SJCRH30 (cell line): ENCODE results near the gene IGLON5. TPM values are rescaled to one million over a fixed set of nuclear protein-coding genes. Genes with fewer than 3 reads are reported as not detected.

Source experiments
- DNase-seq, 2 experiments: peaks; one replicate each; pipeline ENCODE4 v3.0.0-alpha.2; 2015 to 2020
- H3K27ac ChIP-seq: fragments of 250-450 bp; sonication (Bioruptor Pico); 2 replicates; pipeline ENCODE4 v1.5.1; 2020; ENCODE audit warnings: mild to moderate bottlenecking, moderate library complexity
- H3K27me3 ChIP-seq: fragments of 250-450 bp; sonication (Bioruptor Pico); 2 replicates; pipeline ENCODE4 v1.5.1; 2020; ENCODE audit warnings: mild to moderate bottlenecking, moderate library complexity
- H3K36me3 ChIP-seq: fragments of 250-450 bp; sonication (Bioruptor Pico); 2 replicates; pipeline ENCODE4 v1.5.1; 2020; ENCODE audit warnings: mild to moderate bottlenecking, moderate library complexity
- H3K4me1 ChIP-seq: fragments of 250-450 bp; sonication (Bioruptor Pico); 2 replicates; pipeline ENCODE4 v1.5.1; 2020; ENCODE audit warnings: mild to moderate bottlenecking, moderate library complexity
- H3K4me3 ChIP-seq: fragments of 250-450 bp; sonication (Bioruptor Pico); 2 replicates; pipeline ENCODE4 v1.5.1; 2020; ENCODE audit warnings: mild to moderate bottlenecking, moderate library complexity
- H3K9me3 ChIP-seq: fragments of 250-450 bp; sonication (Bioruptor Pico); replicated peaks from 2 replicates; pipeline ENCODE4 v1.5.1; 2020; ENCODE audit warnings: mild to moderate bottlenecking, moderate library complexity
- total RNA-seq: library from RNA; depleted of rRNA; stranded (reverse); fragments of >200 nt; shearing (Covaris generic); gene quantifications from 2 replicates; pipeline ENCODE4 v1.2.3, GENCODE V29; 2014; rRNA removed

IGLON5 gene
- not detected in 2 replicates for total RNA-seq

DNA sequence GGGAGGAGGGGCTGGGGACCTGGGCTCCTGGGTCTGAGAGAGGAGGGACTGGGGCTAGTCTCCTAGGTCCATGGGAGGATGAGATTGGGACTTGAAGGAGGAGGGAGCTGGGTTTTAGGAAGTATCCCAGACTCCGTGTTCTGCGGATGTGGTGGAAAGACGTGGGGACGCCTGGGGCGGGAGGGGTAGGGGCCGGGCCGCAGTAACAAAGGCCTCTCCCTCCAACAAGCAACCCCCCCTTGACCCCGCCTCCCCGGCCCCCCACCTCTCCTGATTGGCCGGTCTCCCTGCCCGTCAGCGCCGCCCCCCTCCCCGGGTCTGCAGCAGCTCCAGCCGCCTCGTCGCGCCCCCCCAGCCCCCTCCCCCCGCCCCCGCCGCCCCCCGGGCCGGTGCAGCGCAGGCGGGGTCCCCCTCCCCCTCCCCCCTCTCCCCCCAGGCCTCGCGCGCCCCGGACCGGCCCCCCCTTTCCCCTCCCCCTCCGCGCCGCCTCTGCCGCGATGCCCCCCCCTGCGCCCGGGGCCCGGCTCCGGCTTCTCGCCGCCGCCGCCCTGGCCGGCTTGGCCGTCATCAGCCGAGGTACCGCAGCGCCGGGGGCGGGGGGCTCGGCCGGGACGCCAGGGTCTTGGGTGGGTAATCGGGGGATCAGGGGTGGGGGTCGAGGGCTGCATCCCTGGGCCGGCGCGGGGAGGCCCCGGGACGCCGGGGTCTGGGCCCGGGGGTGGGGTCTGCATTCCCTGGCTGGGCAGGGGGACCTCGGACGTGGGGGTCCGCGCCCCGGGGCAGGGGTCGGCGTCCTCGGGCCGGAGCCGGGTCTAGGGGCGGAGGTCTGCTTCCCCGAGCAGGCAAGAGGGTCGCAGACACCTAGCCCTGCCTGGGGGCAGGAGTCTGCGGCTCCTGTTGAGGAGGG lies at the start of gene IGLON5:
TSS of gene IGLON5 (plus strand) at position 294 of the 907 bp plus-strand sequence. CDS start at position 498, 204 bp downstream.
- H3K27me3 ChIP-seq: no peaks in the 10 kb centered on the region
- H3K36me3 ChIP-seq: no peaks in the 10 kb centered on the region
- no peaks in the 10 kb centered on the region for H3K4me1 ChIP-seq
- no peak within 1 kb of the TSS for H3K27ac ChIP-seq
- no peak for DNase-seq
- no peak within 1 kb of the TSS for H3K4me3 ChIP-seq
- H3K9me3 ChIP-seq: no peaks in the 10 kb centered on the region

- Histone ChIP-seq H3K27me3 (peaks cover 15% of the 10 kb centered on the region), H3K4me3 (no peak overlapping the region), H3K27ac (no peak overlapping the region), H3K4me1 (no peaks in the 10 kb centered on the region), H3K9me3 (no peaks in the 10 kb centered on the region), H3K36me3 (no peaks in the 10 kb centered on the region)
- no peak for DNase-seq
These were observed 47.6 kb upstream of the IGLON5 start for GRCh38 chr19:51263808-51264207.

GRCh38 chr19:51271067-51271466 lies 40.4 kb upstream of the IGLON5 start:
- no peaks in the 10 kb centered on the region for H3K9me3 ChIP-seq
- H3K27ac ChIP-seq: no peak overlapping the region
- no peak overlapping the region for H3K4me3 ChIP-seq
- no peaks in the 10 kb centered on the region for H3K36me3 ChIP-seq
- no peaks in the 10 kb centered on the region for H3K4me1 ChIP-seq
- H3K27me3 ChIP-seq: peaks cover 11% of the 10 kb centered on the region
- no peak for DNase-seq

DNA sequence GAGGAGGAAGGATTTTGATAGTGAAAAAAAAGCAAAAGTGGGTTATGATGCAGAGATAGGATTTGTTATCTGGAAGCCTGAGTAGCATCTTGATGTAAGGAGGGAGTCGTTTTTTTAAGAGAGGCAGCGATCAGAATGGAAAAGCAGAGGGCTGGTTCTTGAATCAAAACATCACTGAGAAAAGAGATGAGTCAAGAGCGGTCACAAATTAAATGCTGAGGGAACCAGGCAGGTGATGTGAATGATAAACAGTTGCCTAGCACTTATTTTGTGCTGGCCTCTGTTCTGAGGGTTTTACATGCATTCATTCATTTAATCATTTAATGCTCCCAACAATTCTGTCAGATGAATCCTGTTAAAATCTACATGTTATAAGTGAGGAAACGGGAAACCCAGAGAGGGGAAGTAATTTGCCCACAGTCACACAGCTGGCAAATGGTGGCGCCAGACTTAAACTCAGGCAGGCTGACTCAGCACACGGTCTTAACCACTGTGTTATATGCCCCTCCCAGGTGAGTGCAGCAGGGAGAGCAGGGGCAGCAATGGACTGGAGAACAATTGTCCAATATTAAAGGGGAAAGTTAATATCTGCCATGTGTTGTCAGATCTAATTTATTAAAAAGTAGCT lies 39.1 kb upstream of the IGLON5 start:
- no peak overlapping the region for H3K27ac ChIP-seq
- no peaks in the 10 kb centered on the region for H3K36me3 ChIP-seq
- H3K9me3 ChIP-seq: no peaks in the 10 kb centered on the region
- H3K27me3 ChIP-seq: peaks cover 10% of the 10 kb centered on the region
- DNase-seq: no peak
- no peak overlapping the region for H3K4me3 ChIP-seq
- H3K4me1 ChIP-seq: no peaks in the 10 kb centered on the region

DNA sequence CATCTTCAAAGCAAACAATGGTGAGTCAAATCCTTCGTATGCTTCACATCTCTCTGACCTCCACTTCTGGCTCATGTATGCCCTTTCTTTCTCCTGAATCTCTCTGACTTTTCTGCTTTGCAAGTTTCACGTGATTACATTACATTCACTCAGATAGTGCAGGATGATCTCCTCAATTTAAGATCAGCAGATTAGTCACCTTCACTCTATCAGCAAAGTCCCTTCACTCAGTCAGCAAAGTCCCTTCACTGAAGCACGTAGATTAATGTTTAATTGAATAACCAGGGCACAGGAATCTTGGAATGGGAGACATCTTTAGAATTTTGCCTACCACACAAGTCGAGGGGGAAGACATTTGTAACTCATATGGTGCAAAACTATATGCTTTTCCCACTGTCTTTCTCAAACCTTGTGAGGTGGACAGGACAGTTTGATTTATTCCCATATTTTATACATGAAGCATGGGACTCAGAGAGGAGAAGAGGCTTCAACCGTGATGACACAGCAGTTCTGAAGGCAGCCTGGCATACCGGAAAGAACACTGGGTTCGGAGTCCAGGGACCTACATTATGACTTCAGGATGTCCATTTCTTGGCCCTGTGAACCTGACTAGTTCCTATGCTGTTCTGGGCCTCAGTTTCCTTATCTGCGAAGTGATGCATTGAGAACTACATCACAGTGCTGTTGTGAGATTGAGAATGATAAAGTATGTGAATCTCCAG lies 37.2 kb upstream of the IGLON5 start:
- Histone ChIP-seq H3K9me3 (no peaks in the 10 kb centered on the region), H3K4me1 (no peaks in the 10 kb centered on the region), H3K4me3 (no peak overlapping the region), H3K36me3 (no peaks in the 10 kb centered on the region), H3K27me3 (0 out of 2 replicates have a peak, but pooled peaks cover 2% of the 10 kb centered on the region), H3K27ac (no peak overlapping the region)
- DNase-seq: no peak

- no peaks in the 10 kb centered on the region for H3K9me3 ChIP-seq
- no peak for DNase-seq
- H3K4me3 ChIP-seq: no peak overlapping the region
- H3K4me1 ChIP-seq: no peaks in the 10 kb centered on the region
- no peaks in the 10 kb centered on the region for H3K27me3 ChIP-seq
- no peak overlapping the region for H3K27ac ChIP-seq
- H3K36me3 ChIP-seq: no peaks in the 10 kb centered on the region
These were observed 34.3 kb upstream of the IGLON5 start for GRCh38 chr19:51277112-51277511.

DNA sequence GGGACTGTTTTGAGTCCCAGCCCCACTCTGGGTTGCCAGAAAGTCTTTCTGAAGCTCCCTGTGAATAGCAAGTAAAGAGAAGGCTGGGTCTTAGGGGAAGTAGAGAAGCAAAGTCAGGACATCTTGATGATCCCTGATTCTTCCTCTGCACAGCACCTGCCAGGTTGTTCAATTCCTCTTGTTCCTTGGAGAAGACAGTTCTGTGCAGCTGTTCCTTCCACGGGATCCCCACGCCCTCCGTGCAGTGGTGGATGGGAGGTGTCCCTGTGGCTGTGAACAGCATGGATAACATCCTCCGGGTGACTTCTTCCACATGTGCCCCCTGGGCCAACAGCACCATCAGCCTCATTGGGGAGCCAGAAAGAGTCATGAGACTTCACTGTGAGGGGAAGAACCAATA lies 29.1 kb upstream of the IGLON5 start:
- no peak overlapping the region for H3K27ac ChIP-seq
- H3K4me1 ChIP-seq: no peaks in the 10 kb centered on the region
- H3K27me3 ChIP-seq: no peaks in the 10 kb centered on the region
- H3K36me3 ChIP-seq: no peaks in the 10 kb centered on the region
- H3K4me3 ChIP-seq: no peak overlapping the region
- no peak for DNase-seq
- H3K9me3 ChIP-seq: no peaks in the 10 kb centered on the region

DNA sequence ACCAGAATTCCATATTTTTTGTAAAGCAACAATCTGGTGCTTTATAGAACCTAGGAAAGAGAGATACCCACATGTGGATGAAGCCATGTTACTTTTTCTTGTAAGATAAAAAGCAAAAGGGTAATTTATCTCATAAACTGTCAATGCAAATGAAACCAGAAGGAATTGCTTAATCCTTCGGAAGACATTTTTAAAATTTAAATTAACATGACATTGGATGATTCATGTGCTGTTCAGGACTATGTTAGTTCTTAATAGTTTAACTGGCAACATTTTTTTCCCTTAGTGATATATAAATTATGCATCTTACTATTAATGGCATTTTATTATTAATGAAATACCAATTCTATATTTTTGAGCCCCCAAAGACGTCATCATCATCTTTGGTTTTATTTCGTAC lies 25.8 kb upstream of the IGLON5 start:
- no peak for DNase-seq
- Histone ChIP-seq H3K4me1 (no peaks in the 10 kb centered on the region), H3K9me3 (no peaks in the 10 kb centered on the region)

DNA sequence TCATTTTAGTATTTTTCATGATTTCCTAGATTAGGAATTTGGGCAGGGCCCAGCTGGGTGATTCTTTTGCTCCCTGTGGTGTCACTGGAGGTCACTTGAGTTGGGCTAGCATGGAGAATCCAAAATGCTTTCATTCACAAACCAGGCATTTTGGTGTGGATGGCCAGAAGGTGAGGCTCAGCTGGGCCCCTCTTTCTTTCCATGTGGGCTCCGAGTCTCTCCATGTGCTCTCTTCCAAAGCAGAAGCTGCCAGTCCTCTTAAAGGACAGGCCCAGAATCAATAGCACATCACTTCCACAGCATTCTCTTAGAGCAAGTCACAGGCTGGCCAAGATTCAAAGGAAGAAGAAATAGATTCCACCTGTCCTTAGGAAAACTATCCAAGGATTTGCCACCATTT lies 21.8 kb upstream of the IGLON5 start:
- Histone ChIP-seq H3K27ac (no peak overlapping the region), H3K27me3 (peaks cover 9% of the 10 kb centered on the region; the same call in 1 of the 2 replicates), H3K9me3 (no peaks in the 10 kb centered on the region), H3K4me3 (no peak overlapping the region), H3K36me3 (no peaks in the 10 kb centered on the region), H3K4me1 (no peaks in the 10 kb centered on the region)
- DNase-seq: no peak

More for the DNA sequence above, 25.8 kb upstream of the IGLON5 start:
- H3K27ac ChIP-seq: no peak overlapping the region
- H3K4me3 ChIP-seq: no peak overlapping the region
- no peaks in the 10 kb centered on the region for H3K27me3 ChIP-seq
- H3K36me3 ChIP-seq: no peaks in the 10 kb centered on the region

- Histone ChIP-seq H3K27me3 (peaks cover 12% of the 10 kb centered on the region; the same call in 1 of the 2 replicates), H3K9me3 (no peaks in the 10 kb centered on the region), H3K36me3 (no peaks in the 10 kb centered on the region), H3K4me1 (no peaks in the 10 kb centered on the region), H3K27ac (no peak overlapping the region), H3K4me3 (no peak overlapping the region)
- no peak for DNase-seq
These were observed 18.5 kb upstream of the IGLON5 start for GRCh38 chr19:51292971-51293370.

GRCh38 chr19:51293571-51294210 lies 17.8 kb upstream of the IGLON5 start:
- no peaks in the 10 kb centered on the region for H3K4me1 ChIP-seq
- H3K9me3 ChIP-seq: no peaks in the 10 kb centered on the region
- H3K4me3 ChIP-seq: no peak overlapping the region
- DNase-seq: no peak
- peaks cover 12% of the 10 kb centered on the region; the same call in 1 of the 2 replicates for H3K27me3 ChIP-seq
- no peaks in the 10 kb centered on the region for H3K36me3 ChIP-seq
- H3K27ac ChIP-seq: no peak overlapping the region

GRCh38 chr19:51294211-51294976 lies 17.1 kb upstream of the IGLON5 start:
- H3K27ac ChIP-seq: no peak overlapping the region
- no peak for DNase-seq
- no peaks in the 10 kb centered on the region for H3K36me3 ChIP-seq
- peaks cover 12% of the 10 kb centered on the region; the same call in 1 of the 2 replicates for H3K27me3 ChIP-seq
- no peak overlapping the region for H3K4me3 ChIP-seq
- H3K9me3 ChIP-seq: no peaks in the 10 kb centered on the region
- H3K4me1 ChIP-seq: no peaks in the 10 kb centered on the region

DNA sequence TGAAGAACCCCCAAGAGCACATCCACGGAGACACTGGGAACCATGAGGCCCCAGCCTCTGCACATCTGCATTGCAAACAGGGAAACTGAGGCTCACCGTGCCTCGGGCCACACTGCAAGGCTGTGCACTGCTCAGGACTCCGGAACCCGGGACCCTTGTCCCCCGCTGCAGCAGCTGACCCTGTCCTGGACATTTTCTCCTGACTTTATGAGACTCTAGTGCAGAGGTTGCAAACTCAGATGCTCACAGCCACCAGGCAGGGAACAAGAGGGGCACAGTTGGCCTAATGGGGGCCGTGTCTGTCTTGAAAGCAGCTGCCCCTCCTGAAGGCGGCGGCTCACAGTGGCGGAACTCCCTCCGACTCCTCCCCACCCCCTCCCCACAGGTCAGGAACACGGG lies 16.5 kb upstream of the IGLON5 start:
- DNase-seq: no peak
- Histone ChIP-seq H3K27me3 (peaks cover 12% of the 10 kb centered on the region; the same call in 1 of the 2 replicates), H3K36me3 (no peaks in the 10 kb centered on the region), H3K27ac (no peak overlapping the region), H3K4me3 (no peak overlapping the region), H3K4me1 (no peaks in the 10 kb centered on the region), H3K9me3 (no peaks in the 10 kb centered on the region)
